SU-DHL-6 (cell line): ENCODE results near the gene CADPS.

ENCODE experiments used
- EZH2phosphoT487 ChIP-seq: fragments of 200-600 bp; sonication (generic), shearing (Covaris generic); conservative IDR thresholded peaks from 2 replicates; pipeline ENCODE4 v1.6.1; 2018; ENCODE audit warnings: mild to moderate bottlenecking, antibody characterized with exemption, low read length, moderate library complexity, mixed read lengths
- TF ChIP-seq, protein P1 (sequence below): fragments of 200-600 bp; sonication (generic); IDR thresholded peaks from one replicate; pipeline ENCODE4 v1.5.1; 2017; ENCODE audit warnings: antibody characterized with exemption, mild to moderate bottlenecking, low read length, moderate library complexity; ENCODE audit not compliant: insufficient read depth, poor library complexity, severe bottlenecking

DNA sequence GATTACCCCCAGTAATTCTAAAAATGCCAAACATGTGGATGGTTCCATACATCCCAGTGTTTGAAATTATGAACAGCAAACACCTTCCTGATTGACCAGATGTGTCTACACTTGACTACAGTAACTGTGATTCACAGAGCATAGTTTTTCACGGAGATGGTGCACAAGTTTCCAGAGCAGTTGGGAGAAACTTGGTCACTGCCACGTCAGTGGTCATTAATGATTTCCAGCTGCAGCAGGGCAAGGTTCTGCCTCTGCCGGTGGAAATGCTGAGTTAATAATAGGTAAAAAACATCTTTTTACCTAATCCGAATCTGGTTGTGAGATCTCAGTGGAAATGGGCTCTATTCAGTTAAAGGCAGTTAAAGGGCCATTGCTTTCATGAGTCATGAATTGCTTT lies 347.7 kb downstream of the CADPS start:
- TF ChIP-seq, protein P1, sequence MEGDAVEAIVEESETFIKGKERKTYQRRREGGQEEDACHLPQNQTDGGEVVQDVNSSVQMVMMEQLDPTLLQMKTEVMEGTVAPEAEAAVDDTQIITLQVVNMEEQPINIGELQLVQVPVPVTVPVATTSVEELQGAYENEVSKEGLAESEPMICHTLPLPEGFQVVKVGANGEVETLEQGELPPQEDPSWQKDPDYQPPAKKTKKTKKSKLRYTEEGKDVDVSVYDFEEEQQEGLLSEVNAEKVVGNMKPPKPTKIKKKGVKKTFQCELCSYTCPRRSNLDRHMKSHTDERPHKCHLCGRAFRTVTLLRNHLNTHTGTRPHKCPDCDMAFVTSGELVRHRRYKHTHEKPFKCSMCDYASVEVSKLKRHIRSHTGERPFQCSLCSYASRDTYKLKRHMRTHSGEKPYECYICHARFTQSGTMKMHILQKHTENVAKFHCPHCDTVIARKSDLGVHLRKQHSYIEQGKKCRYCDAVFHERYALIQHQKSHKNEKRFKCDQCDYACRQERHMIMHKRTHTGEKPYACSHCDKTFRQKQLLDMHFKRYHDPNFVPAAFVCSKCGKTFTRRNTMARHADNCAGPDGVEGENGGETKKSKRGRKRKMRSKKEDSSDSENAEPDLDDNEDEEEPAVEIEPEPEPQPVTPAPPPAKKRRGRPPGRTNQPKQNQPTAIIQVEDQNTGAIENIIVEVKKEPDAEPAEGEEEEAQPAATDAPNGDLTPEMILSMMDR, result no peak
- no peak for TF ChIP-seq EZH2phosphoT487
